ENCODE results near the gene SLC39A1. TPM values are rescaled to one million over a fixed set of nuclear protein-coding genes. Genes with fewer than 3 reads are reported as not detected.

Gene SLC39A1
- total RNA-seq, 4 donors from 2014 or later, result 81.0 to 157 (median 92.4) TPM

- Histone ChIP-seq H3K27me3 (no peaks in the 10 kb centered on the region), H3K9me3 (no peaks in the 10 kb centered on the region), H3K4me1 (peaks cover 0 to 77% (median 40%) of the 10 kb centered on the region in 4 donors), H3K27ac (peak overlapping the region in 1 of 4 donors; percentile 90), H3K36me3 (peaks cover 0 to 26% (median 0%) of the 10 kb centered on the region in 3 donors), H3K4me3 (no peak overlapping the region)
- DNase-seq (ENCODE audit: low spot score in 2 of 2), result no peak
- TF ChIP-seq CTCF (IDR thresholded peaks at IDR 0.05) (no peak), EP300 (IDR thresholded peaks at IDR 0.05) (no peak), POLR2A (IDR thresholded peaks at IDR 0.05) (no peak)
- 91 to 97% methylated on average over 7 to 9 of the region's 11 CpGs for WGBS, 2 donors
Observed at GRCh38 chr1:153960206-153960605, 3.1 kb downstream of the SLC39A1 start.

GRCh38 chr1:153959454-153959853 lies 3.9 kb downstream of the SLC39A1 start:
- H3K4me3 ChIP-seq, result no peak overlapping the region
- no peaks in the 10 kb centered on the region for H3K9me3 ChIP-seq
- 65 to 76% methylated on average over 3 of the region's 3 CpGs for WGBS, 2 donors
- TF ChIP-seq EP300 (IDR thresholded peaks at IDR 0.05) (no peak), POLR2A (IDR thresholded peaks at IDR 0.05) (no peak), CTCF (IDR thresholded peaks at IDR 0.05) (no peak)
- peaks cover 0 to 73% (median 37%) of the 10 kb centered on the region in 4 donors for H3K4me1 ChIP-seq
- DNase-seq (ENCODE audit: low spot score in 2 of 2), result no peak
- peak overlapping the region; percentile 64 to 97 (median 88) for H3K27ac ChIP-seq
- H3K36me3 ChIP-seq, result peaks cover 0 to 30% (median 0%) of the 10 kb centered on the region in 3 donors
- no peaks in the 10 kb centered on the region for H3K27me3 ChIP-seq

GRCh38 chr1:153958961-153959260 lies 4.4 kb downstream of the SLC39A1 start:
- H3K36me3 ChIP-seq, result peaks cover 0 to 35% (median 0%) of the 10 kb centered on the region in 3 donors
- H3K4me3 ChIP-seq, result peak overlapping the region in 2 of 4 donors; percentile 72 to 92
- peaks cover 0 to 73% (median 35%) of the 10 kb centered on the region in 4 donors for H3K4me1 ChIP-seq
- TF ChIP-seq EP300 (IDR thresholded peaks at IDR 0.05), result no peak
- no peak for TF ChIP-seq POLR2A (IDR thresholded peaks at IDR 0.05)
- TF ChIP-seq CTCF (IDR thresholded peaks at IDR 0.05), result no peak
- DNase-seq (ENCODE audit: low spot score in 2 of 2), result peak in 1 of 2 donors; percentile 18
- H3K9me3 ChIP-seq, result no peaks in the 10 kb centered on the region
- 10 to 17% methylated on average over 4 of the region's 4 CpGs for WGBS, 2 donors
- no peaks in the 10 kb centered on the region for H3K27me3 ChIP-seq
- H3K27ac ChIP-seq, result peak overlapping the region; percentile 64 to 97 (median 88)

- Histone ChIP-seq H3K27me3 (no peaks in the 10 kb centered on the region), H3K4me1 (peaks cover 0 to 76% (median 35%) of the 10 kb centered on the region in 4 donors), H3K27ac (peak within 1 kb of the TSS; percentile 64 to 97 (median 88)), H3K9me3 (no peaks in the 10 kb centered on the region), H3K4me3 (peak within 1 kb of the TSS; percentile 66 to 92 (median 74)), H3K36me3 (peaks cover 0 to 41% (median 0%) of the 10 kb centered on the region in 3 donors)
- DNase-seq (ENCODE audit: low spot score in 2 of 2), result peak; percentile 99
- WGBS, 2 donors, result 0 to 1% methylated on average over 55 to 62 of the region's 75 CpGs
- peak; percentile 80 to 92 for TF ChIP-seq EP300 (IDR thresholded peaks at IDR 0.05)
- TF ChIP-seq CTCF (IDR thresholded peaks at IDR 0.05), result peak in 1 of 5 experiments; percentile 1
- TF ChIP-seq POLR2A (IDR thresholded peaks at IDR 0.05), result peak; percentile 60 to 79
Observed at GRCh38 chr1:153958111-153958960, 5.0 kb downstream of the SLC39A1 start, which contains the start of gene CRTC2. Gene CRTC2 (minus strand): TSS chr1:153958612. CDS start chr1:153958497, 115 bp downstream.

- no peak for TF ChIP-seq CTCF (IDR thresholded peaks at IDR 0.05)
- no peak for TF ChIP-seq EP300 (IDR thresholded peaks at IDR 0.05)
- no peak for TF ChIP-seq POLR2A (IDR thresholded peaks at IDR 0.05)
- Histone ChIP-seq H3K27ac (peak overlapping the region in 3 of 4 donors; percentile 86 to 97 (median 90)), H3K4me3 (peak overlapping the region; percentile 66 to 92 (median 74)), H3K27me3 (no peaks in the 10 kb centered on the region), H3K4me1 (peaks cover 0 to 74% (median 34%) of the 10 kb centered on the region in 4 donors), H3K9me3 (no peaks in the 10 kb centered on the region), H3K36me3 (peaks cover 0 to 47% (median 0%) of the 10 kb centered on the region in 3 donors)
- DNase-seq (ENCODE audit: low spot score in 2 of 2), result no peak
- WGBS, 2 donors, result 0% methylated on average over 13 of the region's 13 CpGs
Observed at GRCh38 chr1:153957744-153958110, 5.6 kb downstream of the SLC39A1 start.

All from tibial nerve (tissue), 4 donors.